GM23248 (cell line): Measurements from ENCODE around the gene SORT1. TPM values are rescaled to one million over a fixed set of nuclear protein-coding genes. Genes with fewer than 3 reads are reported as not detected.
"Not testable (repeated sequence)": the region's sequence is repeated elsewhere in the genome, so short reads cannot be mapped to it uniquely, and the experiment has no call there.

Source experiments
- DNase-seq: peaks from one replicate; pipeline ENCODE4 v3.0.0-alpha.2; 2015
- H2AFZ ChIP-seq: fragments of 200-600 bp; sonication (generic); 2 replicates; pipeline ENCODE4 v1.6.1; 2016; ENCODE audit warnings: antibody characterized with exemption
- H3F3A ChIP-seq: fragments of 200-600 bp; sonication (generic); 2 replicates; pipeline ENCODE4 v1.6.1; 2016; ENCODE audit warnings: mild to moderate bottlenecking, antibody characterized with exemption, mixed run types; ENCODE audit not compliant: insufficient read depth
- H3K27ac ChIP-seq: fragments of 200-600 bp; sonication (generic); 2 replicates; pipeline ENCODE4 v1.5.1; 2016; ENCODE audit warnings: mild to moderate bottlenecking
- H3K27me3 ChIP-seq: fragments of 200-600 bp; sonication (generic); replicated peaks from 2 replicates; pipeline ENCODE4 v1.6.1; 2016; ENCODE audit warnings: mild to moderate bottlenecking; ENCODE audit not compliant: insufficient read depth
- H3K36me3 ChIP-seq: fragments of 200-600 bp; sonication (generic); 2 replicates; pipeline ENCODE4 v1.6.1; 2016; ENCODE audit warnings: low read depth, mild to moderate bottlenecking
- H3K4me1 ChIP-seq: fragments of 200-600 bp; sonication (generic); 2 replicates; pipeline ENCODE4 v1.6.1; 2016; ENCODE audit warnings: mild to moderate bottlenecking; ENCODE audit not compliant: insufficient read depth
- H3K4me2 ChIP-seq: fragments of 200-600 bp; sonication (generic); one replicate; pipeline ENCODE4 v1.6.1; 2016; ENCODE audit warnings: mild to moderate bottlenecking; ENCODE audit not compliant: unreplicated experiment
- H3K4me3 ChIP-seq: fragments of 200-600 bp; sonication (generic); 2 replicates; pipeline ENCODE4 v1.5.1; 2016; ENCODE audit warnings: mild to moderate bottlenecking
- H3K79me2 ChIP-seq: fragments of 200-600 bp; sonication (generic); 2 replicates; pipeline ENCODE4 v1.6.1; 2016; ENCODE audit warnings: mild to moderate bottlenecking; ENCODE audit not compliant: insufficient read depth
- H3K9ac ChIP-seq: fragments of 200-600 bp; sonication (generic); 2 replicates; pipeline ENCODE4 v1.6.1; 2016; ENCODE audit warnings: mild to moderate bottlenecking
- H3K9me2 ChIP-seq: fragments of 200-600 bp; sonication (generic); 2 replicates; pipeline ENCODE4 v1.6.1; 2016; ENCODE audit warnings: mixed run types, mild to moderate bottlenecking, moderate library complexity; ENCODE audit not compliant: insufficient read depth
- H3K9me3 ChIP-seq: fragments of 200-600 bp; sonication (generic); one replicate; pipeline ENCODE4 v1.6.1; 2017; ENCODE audit warnings: low read depth
- H4K20me1 ChIP-seq: fragments of 200-600 bp; sonication (generic); 2 replicates; pipeline ENCODE4 v1.6.0; 2016; ENCODE audit not compliant: insufficient read depth
- EZH2 ChIP-seq: fragments of 200-600 bp; sonication (generic); IDR thresholded peaks from 2 replicates; pipeline ENCODE4 v1.6.1; 2018; ENCODE audit warnings: antibody characterized with exemption, mild to moderate bottlenecking; ENCODE audit not compliant: insufficient read depth, poor library complexity, severe bottlenecking
- EZH2phosphoT487 ChIP-seq: fragments of 200-600 bp; sonication (generic); IDR thresholded peaks from 2 replicates; pipeline ENCODE4 v1.6.1; 2018; ENCODE audit warnings: antibody characterized with exemption, moderate library complexity, mild to moderate bottlenecking, low read depth; ENCODE audit not compliant: insufficient read depth
- WGBS, 2 experiments: methylation state at CpG; one replicate each; pipeline ENCODE4 v1.1.6; 2015 to 2017; ENCODE audit warnings: low lambda C conversion rate in 2 of 2, low coverage in 1 of 2; ENCODE audit errors: missing lambda C conversion rate in 2 of 2; 5-methylcytosine and 5-hydroxymethylcytosine counted together
- in situ Hi-C: fragments of 300-500 bp; cut with MboI; formaldehyde crosslinking; loops from 2 replicates; pipeline ENCODE4 v1.15.0; 2020
- polyA plus RNA-seq: library from polyadenylated mRNA; unstranded; fragments of >200 nt; fragmentation: Nextera tagmentation; extraction: Ambion mirVana; gene quantifications from 2 replicates; pipeline ENCODE4 v1.2.1, GENCODE V29; 2016
- total RNA-seq: library from RNA; depleted of rRNA; stranded (reverse); fragments of >200 nt; shearing (Covaris generic); gene quantifications from 2 replicates; pipeline ENCODE4 v1.2.3, GENCODE V29; 2014

SORT1 gene
- total and polyA plus RNA-seq, 2 experiments from 2014 or later, result 7.1 to 8.4 TPM

- Histone ChIP-seq H3F3A (no peaks in the 10 kb centered on the region), H3K4me2 (no peak overlapping the region), H2AFZ (no peak overlapping the region), H3K79me2 (no peaks in the 10 kb centered on the region), H4K20me1 (no peaks in the 10 kb centered on the region), H3K4me3 (no peak overlapping the region), H3K27me3 (no peaks in the 10 kb centered on the region), H3K9me2 (no peaks in the 10 kb centered on the region), H3K9me3 (no peaks in the 10 kb centered on the region), H3K36me3 (no peaks in the 10 kb centered on the region), H3K4me1 (0 out of 2 replicates have a peak, but pooled peaks cover 7% of the 10 kb centered on the region), H3K27ac (no peak overlapping the region), H3K9ac (no peak overlapping the region)
- no peak for DNase-seq
- 50 to 55% methylated on average over 6 of the region's 6 CpGs for WGBS, 2 experiments
- in situ Hi-C loops, result no loop called here
- TF ChIP-seq EZH2phosphoT487 (no peak), EZH2 (no peak)
Measured at GRCh38 chr1:109290998-109291397, 106.7 kb downstream of the SORT1 start.

- 93 to 95% methylated on average over 1 of the region's 1 CpG for WGBS, 2 experiments
- no peak overlapping the region for H3K27ac ChIP-seq
- no peak overlapping the region for H3K9ac ChIP-seq
- no peaks in the 10 kb centered on the region for H3K9me3 ChIP-seq
- in situ Hi-C loops, result no loop called here
- 0 out of 2 replicates have a peak, but pooled peaks cover 7% of the 10 kb centered on the region for H3K4me1 ChIP-seq
- H3F3A ChIP-seq, result no peaks in the 10 kb centered on the region
- no peaks in the 10 kb centered on the region for H3K27me3 ChIP-seq
- H2AFZ ChIP-seq, result no peak overlapping the region
- no peaks in the 10 kb centered on the region for H4K20me1 ChIP-seq
- no peak overlapping the region for H3K4me2 ChIP-seq
- no peak for DNase-seq
- no peak overlapping the region for H3K4me3 ChIP-seq
- TF ChIP-seq EZH2 (no peak), EZH2phosphoT487 (no peak)
- no peaks in the 10 kb centered on the region for H3K36me3 ChIP-seq
- H3K79me2 ChIP-seq, result no peaks in the 10 kb centered on the region
- H3K9me2 ChIP-seq, result no peaks in the 10 kb centered on the region
Measured at GRCh38 chr1:109290137-109290536, 107.6 kb downstream of the SORT1 start.

GRCh38 chr1:109286762-109287161 lies 111.0 kb downstream of the SORT1 start:
- in situ Hi-C loops, result not testable (repeated sequence)

DNA sequence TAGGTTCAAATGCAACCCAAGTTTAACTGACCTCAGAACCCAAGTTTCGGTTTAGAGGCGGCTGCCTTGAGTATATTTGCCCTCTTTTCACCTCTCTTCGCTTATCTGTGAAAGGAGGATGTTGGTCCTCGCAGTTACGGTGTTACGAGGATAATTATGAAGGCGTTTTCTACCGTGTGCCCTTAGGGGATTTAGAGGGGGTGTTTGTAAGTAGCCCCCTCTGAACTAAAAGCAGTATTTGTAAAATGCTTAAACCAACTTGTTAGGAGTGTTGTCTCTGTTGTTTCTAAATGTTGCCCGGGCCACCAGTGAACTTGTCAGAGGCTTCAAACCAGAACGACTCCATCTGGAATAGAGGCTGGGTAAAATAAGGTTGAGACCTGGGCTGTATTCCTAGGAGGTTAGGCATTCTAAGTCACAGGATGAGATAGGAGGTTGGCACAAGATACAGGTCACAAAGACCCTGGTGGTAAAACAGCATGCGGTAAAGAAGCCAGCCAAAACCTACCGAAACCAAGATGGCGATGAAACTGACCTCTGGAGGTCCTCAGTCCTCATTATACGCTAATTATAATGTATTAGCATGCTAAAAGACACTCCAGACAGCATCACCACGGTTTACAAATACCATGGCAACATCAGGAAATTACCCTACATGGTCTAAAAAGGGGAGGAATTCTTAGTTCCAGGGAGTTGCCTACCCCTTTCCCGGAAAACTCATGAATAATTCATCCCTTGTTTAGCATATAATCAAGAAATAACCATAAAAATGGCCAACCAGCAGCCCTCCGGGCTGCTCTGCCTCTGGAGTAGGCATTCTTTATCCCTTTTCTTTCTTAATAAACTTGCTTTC lies 113.7 kb downstream of the SORT1 start:
- H3K27ac ChIP-seq, result peak overlapping the region; percentile 79
- peaks cover 5% of the 10 kb centered on the region for H3K4me1 ChIP-seq
- H3K4me3 ChIP-seq, result peak overlapping the region; percentile 84
- no peaks in the 10 kb centered on the region for H3K27me3 ChIP-seq
- H3F3A ChIP-seq, result peaks cover 7% of the 10 kb centered on the region
- no peaks in the 10 kb centered on the region for H3K9me2 ChIP-seq
- H3K36me3 ChIP-seq, result no peaks in the 10 kb centered on the region
- H3K9ac ChIP-seq, result peak overlapping the region; percentile 83
- no peak for DNase-seq
- peaks cover 20% of the 10 kb centered on the region for H3K79me2 ChIP-seq
- no peak for TF ChIP-seq EZH2
- no peak for TF ChIP-seq EZH2phosphoT487
- no peaks in the 10 kb centered on the region for H3K9me3 ChIP-seq
- WGBS, 2 experiments, result 54% methylated on average over 17 of the region's 17 CpGs
- in situ Hi-C loops, result no loop called here
- H3K4me2 ChIP-seq, result peak overlapping the region; percentile 95
- H2AFZ ChIP-seq, result peak overlapping the region; percentile 97
- H4K20me1 ChIP-seq, result no peaks in the 10 kb centered on the region

More at GRCh38 chr1:109286762-109287161, 111.0 kb downstream of the SORT1 start:
- not testable (repeated sequence) for H3K36me3 ChIP-seq, H2AFZ ChIP-seq, H3K4me3 ChIP-seq, H3F3A ChIP-seq, H3K4me2 ChIP-seq, H3K27me3 ChIP-seq, H3K9ac ChIP-seq, H4K20me1 ChIP-seq, H3K9me2 ChIP-seq, H3K27ac ChIP-seq, H3K4me1 ChIP-seq, DNase-seq, H3K9me3 ChIP-seq
- H3K79me2 ChIP-seq, result peaks cover 11% of the 10 kb centered on the region
- 86% methylated on average over 5 of the region's 5 CpGs for WGBS, 2 experiments
